Right hindlimb (tissue), 1 donor: ENCODE measurements around the gene HOXB4.

Source experiments
- DNase-seq: peaks from one replicate; pipeline ENCODE4 v3.0.0-alpha.2; 2018

The HOXB4 gene

DNA sequence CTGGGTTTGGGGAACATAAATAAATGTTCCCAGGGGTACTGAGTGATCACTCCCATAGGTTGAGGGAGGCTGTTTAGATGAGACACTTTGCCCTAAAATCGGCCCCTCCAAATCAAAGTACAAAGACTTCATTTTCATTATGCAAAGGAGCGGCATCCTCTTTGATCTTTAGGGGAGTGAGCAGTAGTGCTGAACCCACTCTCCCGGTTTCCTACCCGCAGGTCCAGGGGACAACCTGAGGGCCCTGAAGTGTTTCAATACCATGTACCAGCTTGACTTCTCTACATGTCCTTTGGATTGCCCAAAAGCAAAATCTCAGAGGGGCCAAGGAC, 23.0 kb upstream of the HOXB4 start:
- no peak for DNase-seq

GRCh38 chr17:48600244-48601098, 22.3 kb upstream of the HOXB4 start:
- DNase-seq, result no peak

- no peak for DNase-seq
These were observed 21.2 kb upstream of the HOXB4 start for GRCh38 chr17:48599354-48599753.

DNA sequence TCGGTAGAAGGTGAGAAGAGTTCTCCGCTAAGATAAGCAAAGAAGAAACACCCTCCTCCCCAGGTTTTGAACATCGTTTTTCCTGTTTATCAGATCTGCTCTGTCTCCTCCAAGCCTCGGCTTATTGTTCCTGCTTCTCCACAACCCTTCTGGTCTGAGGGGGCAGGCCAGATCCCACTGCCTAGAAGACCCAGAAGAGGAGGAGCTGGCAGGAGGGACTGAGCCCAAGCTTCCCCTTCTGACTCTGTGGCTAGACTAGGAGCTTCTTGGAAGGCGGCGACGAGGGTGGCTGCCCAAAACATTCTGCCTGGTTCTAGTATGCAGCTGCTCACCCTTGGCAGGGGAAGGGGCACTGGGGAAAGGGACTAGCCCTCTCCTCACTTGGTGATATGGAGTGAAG, 20.6 kb upstream of the HOXB4 start:
- DNase-seq, result no peak

GRCh38 chr17:48597778-48598631, 19.9 kb upstream of the HOXB4 start:
- DNase-seq, result no peak

- DNase-seq, result no peak
These were observed 19.3 kb upstream of the HOXB4 start for GRCh38 chr17:48597528-48597777.

DNA sequence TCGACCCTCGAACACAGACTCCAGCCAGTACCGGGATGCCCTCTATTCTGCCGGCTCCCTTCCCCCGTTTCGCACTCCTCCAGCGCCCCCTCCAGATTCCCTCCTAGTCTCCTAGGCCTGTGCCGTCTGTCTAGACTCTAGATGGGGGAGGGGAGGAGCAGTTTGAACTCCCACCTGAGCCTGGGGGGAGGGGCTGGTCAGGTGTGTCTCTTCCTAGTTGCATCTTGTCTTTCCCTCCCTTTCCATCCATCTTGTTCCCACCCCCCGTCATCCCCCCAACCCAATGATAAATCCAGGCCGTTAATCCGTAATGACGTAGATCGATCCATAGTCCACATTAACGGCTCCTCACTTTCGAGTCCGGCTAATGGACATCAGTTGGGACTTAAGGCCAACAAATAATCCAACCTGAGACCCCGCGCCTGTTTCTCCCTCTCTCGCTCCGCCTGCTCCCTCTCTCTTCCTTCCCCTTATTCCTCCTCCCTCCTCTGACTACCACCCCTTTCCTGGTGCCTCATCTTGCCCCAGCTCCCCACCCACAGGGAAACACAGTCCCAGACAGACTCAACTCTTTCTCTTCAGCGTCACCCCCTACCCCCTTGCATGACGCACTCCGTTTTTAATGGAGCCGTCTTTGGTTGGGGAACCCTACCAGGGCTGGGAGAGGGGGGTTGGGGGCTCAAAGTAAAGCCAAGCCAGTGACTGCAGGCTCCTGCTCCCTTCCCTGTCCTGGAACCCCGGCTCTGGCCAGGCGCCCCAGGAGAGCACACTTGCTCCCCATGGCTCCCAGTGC, 18.8 kb upstream of the HOXB4 start:
- DNase-seq, result no peak

GRCh38 chr17:48596000-48596734, 18.0 kb upstream of the HOXB4 start:
- DNase-seq, result no peak

- DNase-seq, result no peak
These were observed 17.3 kb upstream of the HOXB4 start for GRCh38 chr17:48595278-48595999.

DNA sequence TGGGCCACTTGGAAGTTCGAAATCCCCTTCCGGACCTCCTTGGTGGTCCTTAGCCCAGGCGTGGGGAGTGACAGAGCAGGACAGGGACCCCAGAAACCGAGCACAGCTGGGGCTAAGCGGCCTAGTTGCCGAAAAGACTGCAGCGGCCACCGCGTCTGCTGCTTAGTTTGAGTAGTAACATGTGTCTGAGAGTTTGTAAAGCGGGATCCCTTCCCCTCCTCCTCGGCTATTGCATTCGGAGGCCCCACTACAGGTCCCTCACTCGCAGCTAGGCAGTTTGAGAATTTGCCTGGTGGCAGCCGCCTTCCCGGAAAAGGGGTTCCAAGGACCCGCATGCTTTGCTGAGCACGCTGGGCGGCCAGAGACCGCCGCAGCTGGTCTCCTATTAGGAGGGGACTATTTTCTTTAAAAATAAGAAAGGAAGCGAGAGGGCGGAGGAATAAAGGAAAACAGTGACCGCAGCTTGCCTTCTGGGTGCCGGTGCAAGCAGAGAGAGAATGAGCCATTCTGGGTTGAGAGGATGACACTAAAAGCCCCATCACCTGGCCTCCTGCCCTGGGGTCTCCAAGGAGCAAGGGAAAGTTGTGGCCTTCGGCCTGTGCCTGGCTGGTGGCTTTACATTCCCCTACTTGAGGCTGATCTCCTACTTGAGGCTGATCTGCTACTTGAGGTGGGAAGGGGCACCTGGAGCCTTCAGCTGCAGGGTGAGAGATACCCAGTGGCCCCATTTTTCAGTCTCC, 16.6 kb upstream of the HOXB4 start:
- DNase-seq, result peak; percentile 20

- peak; percentile 88 for DNase-seq
These were observed 15.8 kb upstream of the HOXB4 start for GRCh38 chr17:48593840-48594537.

DNA sequence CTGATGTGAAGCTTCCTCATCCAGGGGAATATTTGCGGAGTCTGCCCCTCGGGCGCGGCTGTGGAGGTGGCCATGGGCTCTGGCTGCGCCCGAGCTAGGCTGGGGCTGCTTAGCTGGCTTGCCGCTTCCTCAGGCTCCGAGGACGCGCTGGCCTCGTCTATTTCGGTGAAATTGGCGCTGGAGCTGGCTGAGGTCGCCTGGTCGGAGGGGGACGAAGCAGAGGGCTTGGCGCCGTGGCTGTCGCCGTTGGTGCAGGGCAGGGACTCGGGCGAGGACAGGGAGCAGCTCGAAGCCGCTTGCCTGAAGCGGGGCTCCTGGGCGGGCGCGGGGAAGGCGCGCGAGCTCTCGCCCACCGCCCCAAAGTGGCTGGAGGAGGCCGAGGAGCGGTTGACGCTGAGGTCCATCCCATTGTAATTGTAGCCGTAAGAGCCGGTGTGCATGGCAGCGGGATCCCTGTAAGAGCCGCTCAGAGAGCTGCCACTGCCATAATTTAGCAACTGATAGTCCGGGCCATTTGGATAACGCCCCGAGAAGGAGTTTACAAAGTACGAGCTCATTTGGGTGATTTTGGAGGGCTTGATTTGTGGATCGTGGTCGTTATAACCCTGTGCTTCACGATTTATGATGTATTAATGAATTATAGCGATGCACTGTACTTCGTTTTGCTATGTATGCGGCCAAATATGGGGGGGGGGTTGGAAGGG, 15.1 kb upstream of the HOXB4 start, which contains the start of gene HOXB5:
HOXB5 (minus strand) TSS at position 654 of the 704 bp plus-strand sequence; CDS start at position 557, 97 bp downstream.
- no peak for DNase-seq

- DNase-seq, result no peak
These were observed 14.4 kb upstream of the HOXB4 start for GRCh38 chr17:48592577-48592976.

DNA sequence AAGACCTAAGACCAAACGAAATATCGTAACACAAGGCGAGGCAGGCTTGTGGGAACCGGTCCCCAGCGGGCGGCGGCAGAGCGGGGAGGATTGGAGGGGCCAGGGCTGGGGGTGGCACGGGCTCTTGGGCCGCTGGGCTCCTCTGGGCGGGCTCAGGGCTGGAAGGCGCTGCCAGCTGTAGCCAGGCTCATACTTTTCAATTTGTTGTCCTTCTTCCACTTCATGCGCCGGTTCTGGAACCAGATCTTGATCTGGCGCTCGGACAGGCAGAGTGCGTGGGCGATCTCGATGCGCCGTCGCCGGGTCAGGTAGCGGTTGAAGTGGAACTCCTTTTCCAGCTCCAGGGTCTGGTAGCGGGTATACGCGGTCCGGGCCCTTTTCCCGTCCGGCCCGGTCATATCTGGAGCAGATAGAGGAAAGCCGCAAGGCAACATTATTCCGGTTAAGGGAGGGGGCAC, 13.9 kb upstream of the HOXB4 start:
- DNase-seq, result no peak

DNA sequence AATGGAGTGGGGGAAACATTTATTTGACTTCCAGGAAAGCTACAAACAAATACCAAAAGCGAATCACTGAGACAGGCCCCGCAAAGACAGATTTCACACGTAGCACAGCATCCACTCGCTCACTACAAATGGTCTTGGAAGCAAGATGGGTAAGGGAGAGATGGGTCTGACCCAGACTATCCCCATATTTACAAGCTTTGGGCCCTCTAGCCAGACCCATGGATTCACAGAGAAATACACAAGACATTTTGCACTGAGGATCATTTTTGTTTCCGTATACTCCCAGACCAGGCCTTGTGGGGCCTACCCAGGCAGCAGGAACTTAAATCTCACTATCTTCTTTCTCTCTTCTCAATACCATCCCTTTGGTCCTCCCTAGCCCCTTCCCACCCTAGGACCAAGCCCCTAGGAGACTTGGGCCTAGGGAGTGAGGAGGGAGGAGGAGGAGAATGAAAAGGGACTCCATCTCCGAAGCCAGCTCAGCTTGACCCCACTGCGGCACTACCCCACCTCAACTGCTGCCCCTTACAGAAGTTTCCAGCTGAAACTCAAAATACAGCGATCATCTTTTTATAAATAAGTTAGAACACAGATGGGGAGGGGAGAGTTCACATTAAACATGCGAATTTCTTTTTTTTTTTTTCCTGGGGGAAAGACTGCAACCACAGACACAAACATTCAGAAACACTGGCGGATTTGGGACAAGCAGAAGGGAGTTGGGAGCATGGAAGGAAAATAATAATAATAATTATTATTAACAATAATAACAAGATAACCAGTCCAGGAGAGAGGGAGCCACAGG, 13.3 kb upstream of the HOXB4 start:
- no peak for DNase-seq

DNA sequence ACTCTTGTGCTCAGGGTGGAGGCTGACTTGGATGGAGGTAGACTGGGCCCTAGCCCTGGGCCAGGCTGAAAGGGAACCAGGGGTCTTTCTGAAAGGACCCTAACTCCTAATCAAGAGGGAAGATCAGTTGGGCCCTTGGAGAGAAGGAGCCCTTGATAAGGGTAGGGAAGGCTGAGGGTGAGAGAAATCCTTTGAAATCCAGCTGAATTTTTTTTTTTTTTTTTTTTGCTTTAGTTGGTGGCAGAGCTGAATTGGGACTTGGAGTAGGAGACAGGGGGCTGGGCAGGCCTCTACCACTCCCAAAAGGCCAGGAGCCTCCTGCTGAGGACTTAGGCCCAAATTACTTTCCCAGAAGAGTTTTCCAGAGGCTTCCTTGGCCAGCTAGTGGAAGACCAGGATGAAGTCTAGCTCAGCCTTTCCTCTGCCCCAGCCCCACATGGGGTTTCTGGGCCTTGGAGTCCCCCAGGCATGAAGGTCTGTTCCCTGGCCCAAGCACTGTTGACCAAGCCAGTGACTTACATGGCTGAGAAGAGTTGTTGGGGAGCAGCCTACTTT, 12.5 kb upstream of the HOXB4 start:
- no peak for DNase-seq

DNA sequence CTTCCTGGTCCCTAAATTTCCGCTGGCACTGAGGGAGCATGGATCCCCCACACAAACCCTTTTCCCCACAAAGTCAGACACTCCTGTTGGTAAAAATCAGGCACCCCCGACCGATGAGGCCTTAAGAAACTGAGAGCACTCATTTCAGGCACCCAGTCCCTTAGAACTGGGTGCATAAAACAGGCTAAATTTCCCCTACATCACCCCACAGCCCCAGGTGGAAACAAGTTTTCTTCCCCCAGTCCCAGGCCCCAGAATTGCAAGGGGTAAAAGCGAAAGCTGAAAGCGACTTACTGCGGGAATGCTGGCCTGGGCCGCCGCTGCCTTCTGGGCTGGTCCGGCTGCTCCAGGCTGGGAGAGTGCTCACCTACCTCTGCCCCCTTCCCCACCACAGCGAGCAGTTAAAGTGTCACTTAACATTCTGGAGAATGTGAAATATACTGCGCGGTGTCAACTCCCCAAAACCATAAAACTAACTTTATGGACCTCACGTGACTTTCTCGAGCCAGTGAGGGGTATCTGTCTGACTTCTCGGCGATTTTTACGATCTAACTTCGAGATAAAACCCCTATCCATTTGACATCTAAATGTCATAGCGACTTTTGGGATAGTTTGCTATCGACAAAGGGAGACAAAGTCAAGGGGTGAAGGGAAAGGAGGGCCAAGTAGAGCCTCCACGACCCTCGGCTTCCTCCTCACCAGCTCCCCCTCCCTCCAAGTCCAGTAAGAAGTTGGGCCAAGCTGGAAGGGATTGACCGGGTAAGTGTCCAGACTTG, 11.9 kb upstream of the HOXB4 start, which contains the start of gene HOXB3:
HOXB3 (minus strand) TSS at position 411 of the 776 bp plus-strand sequence. CDS start 37,767 bp downstream, outside the sequence.
- no peak for DNase-seq
